ENCODE results near the gene LCA5L.

Gene LCA5L

DNA sequence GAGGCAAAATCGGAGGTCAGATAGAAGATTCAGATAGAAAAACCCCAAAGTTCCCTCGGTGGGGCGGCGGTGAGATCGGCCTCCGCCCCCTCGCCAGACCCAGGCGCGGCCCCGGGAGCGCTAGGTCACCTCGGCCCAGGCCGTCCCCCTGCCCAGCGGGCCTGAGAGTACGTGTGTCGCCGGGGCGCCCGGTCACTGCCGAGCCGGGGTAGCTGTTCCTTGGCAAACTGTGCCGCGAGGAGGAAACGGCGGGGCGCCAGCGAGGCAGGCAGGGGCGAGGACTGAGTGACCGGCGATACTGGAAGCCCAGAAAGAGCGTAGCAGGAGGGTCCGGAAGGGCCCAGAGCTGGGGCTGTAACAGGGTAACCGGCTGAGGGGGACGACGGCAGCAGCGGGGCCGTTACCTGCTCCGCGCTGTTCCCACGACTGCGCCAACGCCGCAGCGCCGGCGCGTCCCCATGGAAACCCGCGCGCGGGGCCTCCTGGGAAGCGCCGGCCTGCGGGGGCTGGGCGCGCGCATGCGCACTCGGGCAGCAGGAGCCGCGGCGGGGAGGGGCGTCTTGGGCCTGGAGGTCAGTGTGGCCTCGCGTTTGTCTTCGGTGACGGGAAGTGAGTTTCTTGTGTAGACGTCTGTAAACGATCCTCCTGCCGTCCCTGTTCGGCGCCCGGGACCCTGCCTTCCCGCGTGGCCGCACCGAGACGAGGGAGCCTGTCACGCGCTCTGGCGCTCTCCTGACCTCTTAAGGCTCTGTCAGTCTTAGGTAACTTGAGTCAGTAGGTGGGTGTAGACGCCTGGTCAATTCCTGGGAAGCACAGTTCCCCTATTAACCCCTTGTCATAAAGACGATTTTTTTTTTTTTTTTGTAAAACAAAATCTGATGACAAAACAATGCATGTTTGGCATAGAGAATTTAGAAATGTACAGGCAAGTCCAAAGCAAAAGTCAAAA is at the start of gene LCA5L:
Gene LCA5L, minus strand, starts transcription at position 458 of the 949 bp plus-strand sequence. CDS start 17,285 bp downstream, outside the sequence.
- DNase-seq (ENCODE audit: low read depth, low spot score): no peak

DNA sequence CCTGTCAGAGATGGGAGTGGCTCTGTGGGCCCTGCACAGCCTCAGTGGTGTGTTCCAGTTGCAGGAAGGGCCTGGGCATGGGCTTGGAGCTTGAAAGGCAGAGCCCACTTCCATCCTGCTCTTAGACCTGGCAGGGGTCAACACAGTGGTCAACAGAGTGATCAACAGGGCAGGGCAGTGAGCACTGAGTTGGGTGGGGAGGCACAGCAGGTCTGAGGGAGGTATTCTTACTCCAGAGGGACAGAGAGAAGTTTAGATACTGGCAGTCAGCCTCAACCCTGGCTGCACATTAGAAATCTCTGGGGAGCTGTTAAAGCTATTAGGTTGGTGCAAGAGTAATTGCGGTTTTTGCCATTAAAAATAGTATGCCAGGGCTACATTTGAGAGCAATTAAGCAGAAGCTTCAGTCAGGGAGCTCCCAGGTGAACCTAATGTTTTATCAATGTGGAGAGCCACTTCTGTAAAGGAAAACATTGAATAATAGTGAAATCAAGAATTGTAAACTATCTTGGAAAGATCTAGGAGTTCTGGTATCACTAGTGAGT is 43.9 kb upstream of the LCA5L start:
- DNase-seq (ENCODE audit: low read depth, low spot score): no peak

DNA sequence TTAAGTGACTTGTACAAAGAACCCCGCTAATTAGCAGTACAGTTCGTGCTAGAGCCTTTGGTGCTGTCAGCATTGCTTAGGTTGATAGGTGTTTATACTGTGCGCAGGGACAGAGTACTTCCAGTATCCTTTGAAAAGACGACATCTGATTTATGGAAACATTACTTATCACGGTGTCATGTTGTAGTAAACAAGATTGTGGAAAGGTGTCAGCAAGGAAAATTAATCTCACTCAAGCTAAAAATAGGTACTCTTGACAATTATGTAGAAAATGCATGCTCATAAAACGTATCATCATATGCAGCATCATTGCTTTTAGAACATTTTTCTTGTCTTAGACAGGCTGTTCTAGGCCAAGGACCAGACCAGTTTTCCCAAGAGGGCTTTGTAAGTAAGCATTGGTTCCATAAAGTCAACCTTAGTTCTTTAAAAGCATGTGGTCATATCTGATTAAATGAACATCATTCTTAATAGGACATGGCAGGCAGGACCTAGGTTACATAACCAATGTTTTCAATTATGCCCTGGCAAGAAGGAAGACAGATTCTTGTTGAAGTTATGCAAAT is 39.2 kb upstream of the LCA5L start:
- no peak for DNase-seq (ENCODE audit: low read depth, low spot score)

DNA sequence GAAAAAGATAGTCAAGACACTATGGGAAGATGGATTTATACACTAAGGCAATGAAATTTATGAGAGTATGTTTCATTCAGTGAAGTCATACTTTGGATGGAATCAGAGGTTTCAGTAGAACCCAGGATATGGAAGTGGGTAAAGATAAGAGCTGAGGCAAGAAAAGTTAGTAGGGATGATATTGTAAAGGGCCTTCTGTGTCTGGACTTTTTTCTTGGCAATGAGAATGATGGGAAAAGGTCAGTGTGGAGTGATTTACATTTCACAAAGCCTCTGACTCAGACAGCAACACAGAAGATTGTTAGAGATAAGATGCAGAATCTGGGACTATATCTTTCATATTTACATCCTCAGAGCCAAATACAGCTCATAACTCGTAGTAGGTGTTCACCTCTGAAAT is 38.3 kb upstream of the LCA5L start:
- no peak for DNase-seq (ENCODE audit: low read depth, low spot score)

DNA sequence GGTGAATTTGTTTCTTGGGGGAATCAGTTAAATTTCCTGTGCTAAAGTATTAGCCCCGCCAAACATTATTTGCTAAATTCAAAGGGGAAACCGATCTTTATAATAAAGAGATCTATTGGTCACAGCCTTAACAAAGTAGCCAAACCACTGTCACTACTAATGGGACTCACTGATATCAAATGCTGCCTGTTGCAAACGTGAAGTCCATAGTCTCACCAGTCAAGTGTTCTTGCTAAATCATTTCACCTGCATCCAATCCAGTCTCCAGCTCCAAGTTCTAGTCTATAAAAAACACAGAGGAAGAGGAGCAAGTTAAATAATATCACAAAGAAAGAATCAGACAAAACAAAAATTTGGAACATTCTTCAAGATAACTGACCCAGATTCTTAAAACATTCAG is 36.3 kb upstream of the LCA5L start:
- no peak for DNase-seq (ENCODE audit: low read depth, low spot score)

DNA sequence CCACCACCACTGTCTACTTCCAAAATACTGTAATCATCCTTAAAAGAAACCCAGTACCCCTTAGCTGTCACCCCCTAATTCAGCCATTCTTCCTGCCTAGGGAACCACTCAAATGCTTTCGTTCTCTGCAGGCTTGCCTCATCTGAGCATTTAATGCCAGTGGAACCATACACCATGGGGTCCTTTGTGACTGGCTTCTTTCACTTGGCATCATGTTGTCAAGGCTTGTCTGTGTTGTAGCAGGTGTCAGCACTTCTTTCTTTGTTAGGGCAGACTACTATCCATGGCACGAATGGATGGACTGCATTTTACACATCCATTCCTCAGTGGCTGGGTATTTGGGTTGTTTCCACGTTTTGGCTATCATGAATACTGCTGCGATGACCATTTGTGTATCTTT is 34.7 kb upstream of the LCA5L start:
- no peak for DNase-seq (ENCODE audit: low read depth, low spot score)

DNA sequence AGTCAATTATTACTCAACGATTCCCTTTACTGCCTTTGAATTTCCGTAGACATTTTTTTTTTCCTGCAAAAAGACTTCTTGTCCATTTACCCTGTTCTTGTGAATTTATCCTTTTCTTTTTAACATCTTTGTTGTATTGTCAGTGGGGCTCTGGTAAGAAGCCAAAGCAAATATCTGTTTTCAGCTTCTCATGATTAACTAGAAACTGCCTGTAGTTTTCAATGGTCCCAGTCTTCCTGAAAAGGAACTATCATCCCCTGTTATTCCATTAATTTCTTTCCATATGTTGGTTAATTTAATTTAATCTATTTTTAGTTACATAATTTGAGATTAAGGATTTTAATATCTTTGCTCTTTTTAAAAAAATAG is 34.2 kb upstream of the LCA5L start:
- no peak for DNase-seq (ENCODE audit: low read depth, low spot score)

DNA sequence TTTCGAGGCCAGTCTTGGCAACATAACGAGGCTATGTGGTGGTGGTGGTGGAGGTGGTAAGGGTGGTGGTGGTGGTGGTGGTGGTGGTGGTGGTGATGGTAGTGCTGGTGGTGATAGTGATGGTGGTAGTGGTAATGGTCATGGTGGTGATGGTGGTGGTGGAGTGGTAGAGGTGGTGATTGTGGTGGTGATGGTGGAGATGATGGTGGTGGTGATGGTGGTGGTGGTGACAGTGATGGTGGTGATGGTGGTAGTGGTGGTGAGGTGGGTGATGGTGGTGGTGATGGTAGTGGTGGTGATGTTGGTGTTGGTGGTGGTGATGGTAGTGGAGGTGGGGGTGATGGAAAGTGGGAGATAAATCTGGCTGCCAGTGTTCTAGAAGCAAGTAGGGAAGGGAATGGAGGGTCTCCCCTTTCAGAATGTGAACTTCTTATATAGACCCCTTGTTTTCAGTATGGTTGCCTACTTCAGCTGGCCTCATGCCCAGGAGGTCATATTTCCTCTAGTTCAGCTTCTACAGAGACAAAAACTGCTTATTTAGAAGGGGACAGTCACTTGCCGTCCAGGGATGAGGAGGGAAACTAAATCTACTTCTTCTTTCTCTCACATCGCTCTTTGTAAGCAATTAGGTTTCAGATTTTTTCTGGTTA is 33.7 kb upstream of the LCA5L start:
- DNase-seq (ENCODE audit: low read depth, low spot score): no peak

DNA sequence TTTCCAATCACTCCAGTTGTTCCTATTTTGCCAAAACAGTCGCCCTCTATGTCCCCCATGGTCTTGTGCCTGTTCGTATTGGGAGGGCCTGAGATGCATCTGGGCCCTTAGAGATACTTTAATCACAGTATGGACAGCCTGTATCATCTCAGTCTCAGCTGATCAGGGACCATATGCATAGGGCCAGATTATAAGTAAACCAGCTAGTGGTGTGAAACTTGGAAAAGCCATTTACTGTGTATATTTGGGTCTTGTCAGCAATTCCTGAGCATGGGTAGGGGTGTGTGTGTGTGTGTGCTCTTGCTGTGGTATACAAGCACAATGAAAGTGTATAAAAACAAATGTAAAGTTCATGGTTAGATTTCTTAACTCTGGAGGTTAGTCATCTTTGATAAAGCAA is 29.0 kb upstream of the LCA5L start:
- DNase-seq (ENCODE audit: low read depth, low spot score): no peak

DNA sequence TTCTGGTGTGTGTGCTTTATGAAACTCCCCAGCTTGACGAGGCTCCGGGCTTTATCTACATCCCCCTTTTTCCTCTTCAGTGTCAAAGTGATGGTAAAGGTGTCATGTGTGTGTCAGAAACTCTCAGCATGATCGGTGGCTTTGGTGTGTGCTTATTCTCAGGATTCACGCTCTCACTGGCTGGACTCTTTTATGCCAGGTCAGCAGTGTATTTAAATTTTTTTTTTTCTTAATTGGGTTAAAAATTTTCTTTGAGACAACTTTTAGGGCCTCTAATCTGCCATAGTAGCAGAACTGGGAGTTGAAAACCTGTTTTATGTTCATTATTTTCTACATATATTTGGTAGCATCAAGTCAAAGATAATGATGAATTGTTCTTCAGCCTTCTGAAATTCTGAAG is 27.2 kb upstream of the LCA5L start:
- DNase-seq (ENCODE audit: low read depth, low spot score): no peak

DNA sequence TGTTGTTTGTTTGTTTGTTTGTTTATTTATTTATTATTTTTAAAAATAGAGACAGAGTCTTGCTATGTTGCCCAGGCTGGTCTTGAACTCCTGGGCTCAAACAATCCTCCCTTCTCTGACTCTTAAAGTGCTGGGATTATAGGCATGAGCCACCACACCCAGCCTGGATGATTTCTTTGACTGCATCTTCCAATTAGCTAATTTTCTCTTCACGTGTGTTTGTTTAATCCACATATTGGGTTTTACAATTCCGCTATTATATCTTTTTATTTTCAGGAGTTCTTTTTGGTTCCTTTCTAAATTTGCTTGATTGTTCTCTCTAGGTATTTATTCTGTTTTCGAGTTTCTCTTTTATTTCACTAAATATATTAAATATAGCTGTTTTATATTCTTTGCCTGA is 26.0 kb upstream of the LCA5L start:
- DNase-seq (ENCODE audit: low read depth, low spot score): no peak

DNA sequence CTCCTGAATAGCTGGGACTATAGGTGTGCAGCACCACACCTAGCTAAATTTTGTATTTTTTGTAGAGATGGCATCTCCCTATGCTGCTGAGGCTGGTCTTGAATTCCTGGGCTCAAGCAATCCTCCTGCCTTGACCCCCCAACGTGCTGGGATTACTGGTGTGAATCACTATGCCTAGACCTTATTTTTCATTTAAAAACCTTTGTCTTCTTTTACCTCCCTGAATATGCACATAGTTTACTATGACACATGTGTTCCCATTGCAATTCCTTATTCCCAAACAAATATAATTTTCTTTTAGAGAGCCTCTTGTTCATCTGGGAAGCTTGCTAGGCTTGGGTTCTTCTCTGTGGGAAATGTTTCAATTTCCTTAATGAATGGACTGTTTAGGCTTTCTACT is 23.0 kb upstream of the LCA5L start:
- no peak for DNase-seq (ENCODE audit: low read depth, low spot score)

DNA sequence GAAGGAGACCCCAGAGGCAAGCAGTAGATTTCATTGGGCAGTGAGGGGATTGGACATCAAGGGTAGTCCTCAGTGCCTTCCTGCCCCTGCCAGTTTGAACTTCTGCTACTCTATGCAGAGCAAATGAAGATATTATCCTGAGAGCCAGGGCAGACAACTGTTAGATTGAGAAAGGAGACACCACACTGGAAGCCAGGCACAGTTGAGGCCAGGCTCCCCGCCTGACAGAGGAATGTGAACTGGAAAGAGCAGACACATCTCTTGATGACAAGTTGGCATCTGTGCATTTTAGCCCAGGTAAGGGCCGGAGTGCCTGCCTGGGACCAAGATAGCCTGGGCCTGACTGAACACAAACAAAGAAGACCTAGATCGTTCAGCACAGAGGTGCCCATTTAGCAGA is 22.2 kb upstream of the LCA5L start:
- DNase-seq (ENCODE audit: low read depth, low spot score): no peak

DNA sequence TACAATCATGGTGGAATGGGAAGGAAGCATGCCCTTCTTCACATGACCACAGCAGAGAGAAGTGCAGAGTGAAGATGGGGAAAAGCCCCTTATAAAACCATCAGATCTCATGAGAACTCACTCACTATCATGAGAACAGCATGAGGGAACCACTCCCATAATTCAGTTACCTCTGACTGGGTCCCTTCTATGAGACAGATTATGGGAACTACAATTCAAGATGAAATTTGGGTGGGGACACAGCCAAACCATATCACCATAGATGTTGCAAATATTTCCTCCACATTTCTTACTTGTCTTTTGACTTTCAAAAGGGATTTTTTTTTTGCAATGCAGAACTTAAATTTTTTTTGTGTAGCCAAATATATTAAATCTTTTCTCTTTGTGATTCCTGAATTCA is 21.0 kb upstream of the LCA5L start:
- DNase-seq (ENCODE audit: low read depth, low spot score): no peak

DNA sequence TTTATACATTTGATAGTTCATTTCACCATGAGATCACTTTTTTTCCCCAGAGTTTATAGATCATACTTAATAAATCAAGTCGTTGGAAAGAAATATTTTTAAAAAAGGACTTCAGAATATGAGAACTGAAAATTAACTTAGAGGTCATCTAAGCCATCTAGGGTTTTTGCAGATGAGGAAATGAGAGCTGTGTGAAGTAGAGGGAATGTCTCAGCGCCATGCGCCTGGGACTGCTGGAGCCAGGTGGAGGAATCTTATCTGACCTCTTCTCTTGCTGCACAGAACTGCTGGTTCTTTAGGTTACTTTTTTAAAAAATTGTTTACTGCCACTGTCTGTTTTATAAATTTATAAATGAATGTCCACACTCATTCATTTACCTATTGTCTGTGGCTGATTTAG is 17.7 kb upstream of the LCA5L start:
- no peak for DNase-seq (ENCODE audit: low read depth, low spot score)

DNA sequence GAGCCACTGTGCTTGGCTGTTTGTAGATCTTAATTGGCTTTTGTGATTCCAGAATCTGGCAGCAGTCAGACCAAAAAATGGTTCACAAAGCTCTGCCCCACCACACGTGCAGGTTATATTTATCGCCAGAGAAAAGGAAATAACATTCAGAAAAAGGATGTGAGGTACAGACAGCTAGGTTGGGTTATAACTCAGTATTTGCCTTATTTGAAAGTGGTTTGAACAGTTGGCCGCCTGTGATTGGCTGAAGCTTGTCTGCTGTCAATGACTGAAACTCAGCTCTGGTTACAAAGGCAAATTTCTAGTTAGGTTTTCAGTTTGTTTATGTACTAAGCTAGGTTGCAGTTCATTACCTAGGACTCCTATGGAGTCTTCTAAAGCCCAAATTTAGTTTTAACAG is 15.8 kb upstream of the LCA5L start:
- no peak for DNase-seq (ENCODE audit: low read depth, low spot score)

DNA sequence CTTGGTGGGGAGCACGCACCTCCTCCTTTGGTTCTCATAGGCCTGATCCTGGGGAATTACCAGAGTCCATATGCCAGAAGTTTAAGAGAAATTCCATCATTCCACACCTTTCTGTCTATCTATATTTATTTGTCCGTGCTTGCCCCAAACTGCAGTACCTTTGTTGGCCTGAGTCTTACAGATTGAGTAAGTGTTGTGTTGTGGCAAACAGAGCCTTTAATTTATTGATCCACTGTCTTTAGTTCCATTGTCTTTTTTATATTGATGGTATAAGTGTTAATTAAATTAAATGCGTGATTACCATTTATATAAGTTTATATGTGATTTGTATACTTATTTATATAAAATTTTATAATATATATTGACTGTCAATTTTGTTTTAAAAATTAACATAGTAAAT is 11.1 kb upstream of the LCA5L start:
- DNase-seq (ENCODE audit: low read depth, low spot score): no peak

DNA sequence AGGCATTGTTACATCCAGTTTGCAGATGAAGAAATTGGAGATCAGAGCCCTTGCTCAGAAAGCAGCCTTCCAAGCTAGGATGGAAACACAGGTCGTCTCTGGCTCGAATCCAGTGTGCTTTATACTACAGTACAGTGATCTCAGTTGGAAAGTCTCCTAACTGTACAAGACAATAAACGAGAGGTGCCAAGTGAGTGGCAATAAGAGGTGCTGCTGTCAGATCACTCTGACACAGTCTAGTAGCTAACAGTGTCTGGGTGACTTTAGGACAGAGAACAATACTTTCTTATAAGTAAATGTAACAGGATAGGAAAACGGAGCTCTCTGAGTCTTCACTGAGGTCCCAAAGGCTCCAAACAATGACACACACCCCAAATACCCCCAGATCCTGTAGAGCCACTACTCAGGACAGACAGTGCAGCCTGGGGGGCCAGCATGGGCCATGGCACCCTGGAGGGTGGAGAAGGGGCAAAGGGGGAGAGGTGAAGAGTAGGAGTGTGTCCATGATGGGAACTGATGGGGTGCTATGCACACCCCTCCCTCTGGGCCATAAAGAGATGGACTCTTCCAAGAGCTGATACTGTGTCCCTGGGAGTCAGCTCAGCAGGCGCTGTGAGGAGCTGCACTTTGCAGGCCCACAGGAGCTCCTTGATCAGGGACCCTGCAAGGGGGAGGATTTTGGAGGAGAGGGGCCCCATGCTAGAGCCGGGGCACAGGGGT is 9.5 kb upstream of the LCA5L start:
- no peak for DNase-seq (ENCODE audit: low read depth, low spot score)

DNA sequence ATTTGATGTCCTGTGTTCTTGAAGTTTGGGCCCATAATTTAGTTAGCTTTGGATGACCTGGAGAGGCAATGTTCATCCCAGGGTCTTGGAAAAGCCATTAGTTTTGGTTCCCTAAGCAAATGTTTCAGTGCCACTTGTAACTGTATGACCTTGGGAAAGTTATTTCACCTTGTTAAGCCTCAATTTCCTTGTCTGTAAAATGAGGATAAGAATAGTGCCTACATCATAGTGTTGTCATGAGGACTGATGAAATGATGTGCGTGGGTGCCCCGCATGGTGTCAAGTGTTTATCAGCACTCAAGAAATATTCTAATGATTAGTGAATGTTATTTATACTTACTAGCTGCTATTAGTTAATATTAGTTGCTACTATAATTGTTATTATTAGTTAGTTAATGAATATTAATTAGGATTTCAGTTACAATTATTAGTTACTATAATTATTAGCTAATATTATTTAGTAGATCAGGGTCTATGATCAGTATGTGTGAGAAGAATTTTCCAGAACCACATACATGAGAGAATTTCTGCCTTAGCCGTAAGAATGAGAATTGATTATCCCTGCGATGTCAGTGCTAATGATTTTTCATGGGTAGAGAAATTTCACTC is 8.1 kb upstream of the LCA5L start:
- DNase-seq (ENCODE audit: low read depth, low spot score): no peak

DNA sequence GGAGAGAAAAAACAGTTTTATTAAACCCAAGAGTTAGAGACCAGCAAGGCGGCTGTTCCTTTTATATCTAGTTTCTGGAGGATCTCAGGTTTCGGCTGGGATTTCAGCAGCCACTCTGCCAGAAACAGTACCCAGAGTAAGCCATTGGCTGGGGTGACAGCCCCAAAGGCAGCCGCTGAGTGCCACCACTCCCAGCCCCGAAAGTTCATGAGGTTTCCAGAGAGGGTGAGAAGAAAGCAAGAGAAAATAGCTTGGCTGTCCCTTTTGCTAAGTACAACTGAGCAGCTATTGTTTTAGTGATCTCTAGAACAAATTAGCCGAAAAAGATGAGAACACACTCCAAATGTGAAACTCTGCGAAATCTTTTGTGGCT is 7.4 kb upstream of the LCA5L start:
- DNase-seq (ENCODE audit: low read depth, low spot score): no peak

DNA sequence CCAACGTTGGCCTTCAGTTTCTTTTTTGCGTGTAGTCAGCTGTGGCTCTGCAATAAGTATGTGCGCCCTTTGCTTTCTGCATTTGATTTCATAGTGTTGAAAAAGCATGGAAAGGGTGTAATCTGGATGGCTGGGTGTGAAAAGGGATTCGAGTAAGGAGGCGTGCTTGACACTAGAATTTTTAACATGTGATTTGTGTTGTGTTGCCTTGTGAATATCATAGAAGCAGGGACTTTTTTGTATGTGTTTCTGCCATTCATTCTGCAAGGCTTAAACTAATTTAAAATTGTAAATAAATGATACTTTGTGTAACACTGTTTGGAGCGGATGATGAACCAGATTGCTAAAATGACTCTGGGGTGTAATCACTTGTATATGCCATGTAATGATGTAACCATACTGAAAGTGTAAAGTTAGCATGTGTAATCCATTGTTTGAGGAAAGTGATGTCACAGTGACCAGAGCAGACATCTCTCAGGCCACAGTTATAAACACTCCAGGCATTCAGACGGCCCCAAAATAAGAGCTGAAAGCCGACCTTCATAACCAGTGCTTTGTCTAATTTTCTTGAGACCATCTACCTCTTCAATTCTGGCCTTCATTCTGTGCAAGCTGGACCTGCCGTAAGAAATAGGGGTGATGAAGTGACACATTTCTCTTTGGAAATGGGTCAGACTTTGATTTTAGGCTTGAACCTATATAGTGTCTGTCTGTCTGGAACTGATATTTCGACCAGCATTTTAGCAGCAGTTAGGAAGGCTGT is 6.8 kb upstream of the LCA5L start:
- DNase-seq (ENCODE audit: low read depth, low spot score): no peak

Data from iPS DF 19.7 (cell line).